CD1c-positive myeloid dendritic cell (primary cell): Measurements from ENCODE around the gene BCAS1.

ENCODE experiments used
- DNase-seq: peaks from one replicate; pipeline ENCODE4 v3.0.0-alpha.2; 2016; ENCODE audit errors: extremely low spot score

Gene BCAS1

DNA sequence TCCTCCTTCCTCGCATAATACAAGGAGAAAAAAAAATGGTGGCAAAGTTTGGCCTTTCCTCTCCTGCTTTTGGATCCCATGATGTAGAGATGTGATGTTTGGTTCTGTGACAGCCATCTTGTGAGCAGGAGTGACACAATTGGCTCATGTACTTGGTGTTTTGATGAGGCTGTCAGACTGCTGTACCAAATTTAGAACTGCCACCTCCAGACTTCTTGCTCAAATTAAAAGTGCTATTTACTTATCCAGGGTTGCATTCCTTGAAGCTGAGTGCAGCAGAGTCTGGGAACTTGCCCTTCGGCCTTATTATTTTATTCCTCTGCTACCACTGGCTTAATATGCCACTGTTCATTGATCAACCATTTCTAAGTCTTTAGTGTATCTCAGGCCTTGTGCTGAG lies 21.9 kb downstream of the BCAS1 start:
- DNase-seq, result no peak

DNA sequence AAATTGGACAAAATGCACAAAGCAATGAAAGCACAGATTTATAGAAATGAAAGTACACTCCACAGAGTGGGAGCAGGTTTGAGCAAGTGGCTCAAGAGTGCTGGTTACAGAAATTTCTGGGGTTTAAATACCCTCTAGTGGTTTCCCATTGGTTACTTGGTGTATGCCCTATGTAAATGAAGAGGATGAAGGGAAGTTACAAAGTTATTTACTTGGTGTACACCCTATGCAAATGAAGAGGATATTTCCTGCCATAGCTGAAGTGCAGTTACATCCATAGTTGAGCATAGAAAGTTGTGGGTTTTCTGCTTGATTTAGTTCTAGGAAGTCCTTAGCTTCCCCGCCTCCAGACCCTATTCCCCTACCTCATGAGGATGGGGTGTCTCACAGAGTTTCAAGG lies 22.7 kb downstream of the BCAS1 start:
- no peak for DNase-seq

- no peak for DNase-seq
These were observed 23.3 kb downstream of the BCAS1 start for GRCh38 chr20:54047048-54047447.

GRCh38 chr20:54044156-54044555 lies 26.2 kb downstream of the BCAS1 start:
- DNase-seq, result peak; percentile 12

- DNase-seq, result no peak
These were observed 27.1 kb downstream of the BCAS1 start for GRCh38 chr20:54043076-54043967.

DNA sequence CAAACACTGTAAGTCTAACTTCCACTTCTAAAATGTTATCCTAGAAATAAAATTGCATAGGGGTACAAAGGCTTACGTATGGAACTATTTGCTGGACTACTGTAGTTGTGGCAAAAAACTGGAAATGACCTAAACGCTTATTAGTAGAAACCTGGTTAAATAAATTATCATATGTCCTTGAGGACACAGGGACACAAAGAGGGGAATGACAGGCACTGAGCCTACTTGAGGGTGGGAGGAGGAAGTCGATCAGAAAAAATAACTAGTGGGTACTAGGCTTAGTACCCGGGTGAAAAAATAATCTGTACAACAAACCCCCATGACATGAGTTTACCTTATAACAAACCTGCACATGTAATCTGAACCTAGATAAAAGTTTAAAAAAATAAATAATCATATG lies 28.4 kb downstream of the BCAS1 start:
- no peak for DNase-seq

GRCh38 chr20:54041336-54041735 lies 29.1 kb downstream of the BCAS1 start:
- DNase-seq, result no peak

DNA sequence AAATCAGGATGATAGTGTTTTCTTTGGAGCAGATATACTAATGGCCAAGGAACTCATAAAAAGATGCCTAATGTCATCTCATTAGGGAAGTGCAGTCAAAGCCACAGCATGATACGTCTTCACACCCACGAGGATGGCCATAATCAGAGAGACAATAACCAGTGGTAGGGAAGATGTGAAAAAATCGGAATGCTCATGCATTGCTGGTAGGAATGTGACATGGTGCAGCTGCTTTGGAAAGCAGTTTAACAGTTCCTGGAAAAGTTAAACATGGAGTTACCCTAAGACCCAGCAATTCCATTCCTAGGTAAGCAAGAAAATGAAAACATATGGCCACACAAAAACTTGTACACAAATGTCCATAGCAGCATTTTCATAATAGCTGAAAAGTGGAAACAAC lies 29.9 kb downstream of the BCAS1 start:
- DNase-seq, result no peak

- no peak for DNase-seq
These were observed 31.4 kb downstream of the BCAS1 start for GRCh38 chr20:54038961-54039360.

- no peak for DNase-seq
These were observed 32.9 kb downstream of the BCAS1 start for GRCh38 chr20:54037525-54037924.

DNA sequence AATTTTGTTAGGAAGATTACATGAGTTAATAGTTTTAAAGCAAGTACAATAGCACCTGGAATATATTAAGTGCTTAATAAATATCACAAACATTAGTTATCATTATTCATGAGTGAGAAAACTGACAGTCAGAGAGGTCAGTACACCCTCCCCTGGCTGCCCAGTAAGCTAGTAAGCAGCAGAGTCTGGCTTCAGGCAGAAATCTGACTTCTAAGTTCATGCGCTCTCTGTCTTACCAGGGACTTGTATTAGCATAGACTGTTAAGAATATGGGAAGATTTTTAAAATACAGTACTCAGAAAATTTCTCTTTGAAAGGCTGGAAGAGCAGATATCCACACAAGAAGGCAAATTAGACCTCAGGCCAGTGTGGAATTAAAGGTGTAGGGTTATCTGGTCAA lies 40.8 kb downstream of the BCAS1 start:
- DNase-seq, result no peak

DNA sequence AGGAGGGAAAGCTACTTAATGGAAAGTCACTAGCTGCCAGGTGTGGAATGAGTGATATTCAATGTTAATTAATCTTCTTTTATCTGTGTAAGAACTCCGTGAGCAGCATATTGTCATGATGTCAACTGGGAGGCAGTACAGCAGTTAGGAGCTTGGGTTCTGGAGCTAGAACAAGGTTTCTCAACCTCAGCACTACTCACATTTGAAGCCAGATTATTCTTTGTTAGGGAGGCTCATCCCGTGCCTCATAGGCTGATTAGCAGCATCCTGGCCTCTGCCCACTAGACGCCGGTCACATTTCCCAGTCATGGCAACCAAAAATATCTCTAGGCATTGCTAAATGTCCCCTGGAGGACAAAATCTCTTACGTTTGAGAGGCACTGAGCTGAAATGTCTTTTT lies 41.2 kb downstream of the BCAS1 start:
- DNase-seq, result no peak

DNA sequence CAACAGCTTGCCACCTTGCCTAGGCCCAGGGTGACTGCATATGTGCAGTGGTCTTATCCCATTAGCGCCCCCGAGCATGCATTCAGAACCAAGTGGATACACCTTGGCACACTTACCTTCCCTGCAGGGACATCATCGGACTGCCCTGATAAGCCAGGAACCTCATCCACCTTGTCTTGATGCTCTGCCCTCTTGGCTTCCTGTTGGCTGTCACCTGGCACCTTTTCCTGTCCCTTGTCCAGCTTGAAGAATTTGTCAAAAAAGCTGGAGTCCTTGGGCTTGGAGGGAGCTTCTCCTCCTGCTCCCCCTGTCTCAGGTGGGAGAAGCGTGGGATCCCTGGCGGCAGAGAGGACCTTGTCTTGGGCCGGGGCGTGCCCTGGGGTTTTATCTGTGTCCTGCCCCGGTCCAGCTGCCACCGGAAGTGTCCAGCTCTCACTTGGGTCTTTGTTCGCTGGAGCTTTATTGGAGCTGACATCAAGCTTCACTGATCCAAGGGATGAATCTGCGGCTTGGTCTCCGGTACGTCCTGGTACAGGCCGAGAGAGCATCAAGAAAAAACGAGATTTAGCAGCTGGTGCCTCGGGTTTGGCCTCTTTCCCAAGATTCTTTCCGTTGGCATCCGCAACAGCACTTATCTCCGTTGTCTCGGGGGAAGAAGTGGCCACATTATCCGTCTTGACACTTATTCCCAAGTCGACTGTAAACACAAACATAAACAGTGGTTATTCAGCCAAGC lies 42.0 kb downstream of the BCAS1 start:
- no peak for DNase-seq

DNA sequence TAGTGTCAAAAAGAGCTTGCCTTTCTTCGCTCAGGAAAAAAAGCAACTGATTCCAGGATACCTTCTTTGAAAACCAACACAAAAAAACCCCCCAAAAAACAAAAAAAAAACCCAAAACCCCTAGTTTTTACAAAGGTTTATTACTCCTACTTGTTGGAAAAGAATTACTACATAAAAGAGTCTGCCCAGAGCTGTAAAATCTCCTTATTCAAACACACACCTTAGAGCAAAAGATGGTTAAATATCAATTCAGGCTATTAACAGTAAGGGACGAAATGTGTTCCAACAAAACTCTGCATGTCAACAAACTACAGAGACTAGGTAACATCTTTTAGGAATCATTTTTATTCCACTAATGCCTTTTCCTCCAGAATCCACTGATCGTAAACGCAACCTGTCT lies 42.7 kb downstream of the BCAS1 start:
- no peak for DNase-seq

DNA sequence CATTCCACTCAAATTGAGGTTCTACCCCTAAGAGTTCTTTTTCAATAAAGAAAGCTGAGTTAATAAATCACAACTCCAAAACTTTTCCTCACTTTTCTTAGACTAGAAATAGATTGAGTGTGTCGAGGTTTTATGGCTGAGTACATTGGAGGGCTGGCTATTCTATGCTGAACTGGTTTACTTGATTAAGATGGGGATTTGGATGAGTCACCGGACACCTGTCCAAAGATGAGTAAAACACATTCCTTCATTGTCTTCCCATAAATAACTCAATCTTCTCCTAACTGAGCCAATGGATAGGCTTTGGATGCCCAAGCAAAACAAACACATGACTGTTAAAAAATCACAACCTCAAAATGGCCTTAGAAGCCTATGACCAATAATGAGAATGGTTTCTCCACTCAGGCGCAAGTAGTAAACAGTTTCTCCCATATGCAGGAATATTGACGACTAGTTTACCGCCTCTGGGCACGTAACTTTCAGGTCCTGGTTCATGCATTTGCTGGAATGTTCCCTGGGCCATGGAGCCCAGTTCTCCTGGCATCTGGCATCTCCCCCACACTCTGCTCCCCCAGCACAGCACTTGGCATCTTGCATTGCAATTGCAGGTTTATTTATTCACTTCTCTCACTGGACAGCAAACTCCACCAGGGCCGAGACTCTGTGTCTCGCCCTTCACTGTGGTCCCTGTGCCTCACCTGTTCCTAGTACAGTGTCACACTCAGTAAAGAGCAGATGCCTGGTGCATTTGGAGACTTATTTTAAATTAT lies 43.9 kb downstream of the BCAS1 start:
- no peak for DNase-seq

DNA sequence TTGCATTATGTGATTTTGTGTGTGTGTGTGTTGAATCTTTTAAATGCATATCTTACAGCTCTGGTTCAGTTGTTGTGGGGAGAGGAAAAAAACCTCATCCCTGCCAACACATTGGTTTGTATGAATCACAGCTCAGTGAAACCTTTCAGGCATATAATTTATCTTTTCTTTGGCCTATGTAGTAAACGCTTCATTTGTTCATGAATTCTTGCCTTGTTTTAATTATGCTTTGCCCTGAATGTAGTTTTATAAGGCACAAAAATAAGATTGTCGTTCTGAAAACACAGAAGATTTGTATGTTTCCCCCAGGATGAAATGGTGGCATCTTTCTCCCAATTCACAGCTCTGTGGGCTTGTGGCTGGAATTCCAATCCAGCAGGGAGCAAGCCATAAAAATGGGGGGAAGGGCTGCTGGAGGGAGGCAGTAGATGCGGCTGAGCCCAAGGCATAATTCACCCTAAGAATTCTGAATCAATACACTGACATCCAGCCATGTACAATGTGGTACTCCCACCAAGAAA lies 45.1 kb downstream of the BCAS1 start:
- DNase-seq, result no peak

- DNase-seq, result no peak
These were observed 47.0 kb downstream of the BCAS1 start for GRCh38 chr20:54023406-54023805.

DNA sequence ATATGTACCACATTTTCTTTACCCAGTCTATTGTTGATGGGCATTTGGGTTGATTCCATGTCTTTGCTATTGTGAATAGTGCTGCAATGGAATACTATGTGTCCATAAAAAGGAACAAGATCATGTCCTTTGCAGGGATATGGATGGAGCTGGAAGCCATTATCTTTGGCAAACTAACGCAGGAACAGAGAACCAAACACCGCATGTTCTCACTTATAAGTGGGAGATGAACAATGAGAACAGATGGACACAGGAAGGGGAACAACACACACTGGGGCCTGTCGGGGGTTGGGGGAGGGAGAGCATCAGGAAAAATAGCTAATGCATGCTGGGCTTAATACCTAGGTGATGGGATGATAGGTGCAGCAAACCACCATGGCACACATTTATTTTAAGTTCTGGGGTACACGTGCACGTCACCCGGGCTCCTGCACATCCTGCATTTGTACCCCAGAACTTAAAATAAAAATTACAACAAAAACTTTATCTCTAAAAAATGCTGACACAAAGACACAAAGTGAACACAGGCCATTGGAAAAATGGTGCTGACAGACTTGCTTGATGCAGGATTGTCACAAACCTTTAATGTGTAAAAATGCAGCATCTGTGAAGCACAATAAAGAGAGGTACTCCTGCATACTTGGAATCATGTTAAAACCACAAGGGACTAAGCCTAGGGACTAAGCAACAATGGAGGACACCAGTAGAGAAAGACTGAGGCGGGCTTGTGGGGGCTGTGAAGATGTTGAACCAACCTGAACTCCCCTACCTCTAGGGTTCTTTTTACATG lies 48.8 kb downstream of the BCAS1 start:
- DNase-seq, result no peak

GRCh38 chr20:54020868-54021267 lies 49.5 kb downstream of the BCAS1 start:
- no peak for DNase-seq

- DNase-seq, result no peak
These were observed 50.0 kb downstream of the BCAS1 start for GRCh38 chr20:54020348-54020747.

GRCh38 chr20:54019585-54019984 lies 50.8 kb downstream of the BCAS1 start:
- no peak for DNase-seq
